GM04504 (cell line): ENCODE results near the gene ERBB3.
A peak's percentile ranks its signal among the peaks of the same experiment; 100 is the strongest.

ENCODE experiments used
- DNase-seq: peaks from one replicate; pipeline ENCODE4 v3.0.0-alpha.2; 2012; ENCODE audit warnings: low read depth

Gene ERBB3

GRCh38 chr12:56078931-56079722 lies 838 bp upstream of the ERBB3 start:
- peak; percentile 58 for DNase-seq

GRCh38 chr12:56080556-56081138 lies 682 bp downstream of the ERBB3 start:
- no peak for DNase-seq

DNA sequence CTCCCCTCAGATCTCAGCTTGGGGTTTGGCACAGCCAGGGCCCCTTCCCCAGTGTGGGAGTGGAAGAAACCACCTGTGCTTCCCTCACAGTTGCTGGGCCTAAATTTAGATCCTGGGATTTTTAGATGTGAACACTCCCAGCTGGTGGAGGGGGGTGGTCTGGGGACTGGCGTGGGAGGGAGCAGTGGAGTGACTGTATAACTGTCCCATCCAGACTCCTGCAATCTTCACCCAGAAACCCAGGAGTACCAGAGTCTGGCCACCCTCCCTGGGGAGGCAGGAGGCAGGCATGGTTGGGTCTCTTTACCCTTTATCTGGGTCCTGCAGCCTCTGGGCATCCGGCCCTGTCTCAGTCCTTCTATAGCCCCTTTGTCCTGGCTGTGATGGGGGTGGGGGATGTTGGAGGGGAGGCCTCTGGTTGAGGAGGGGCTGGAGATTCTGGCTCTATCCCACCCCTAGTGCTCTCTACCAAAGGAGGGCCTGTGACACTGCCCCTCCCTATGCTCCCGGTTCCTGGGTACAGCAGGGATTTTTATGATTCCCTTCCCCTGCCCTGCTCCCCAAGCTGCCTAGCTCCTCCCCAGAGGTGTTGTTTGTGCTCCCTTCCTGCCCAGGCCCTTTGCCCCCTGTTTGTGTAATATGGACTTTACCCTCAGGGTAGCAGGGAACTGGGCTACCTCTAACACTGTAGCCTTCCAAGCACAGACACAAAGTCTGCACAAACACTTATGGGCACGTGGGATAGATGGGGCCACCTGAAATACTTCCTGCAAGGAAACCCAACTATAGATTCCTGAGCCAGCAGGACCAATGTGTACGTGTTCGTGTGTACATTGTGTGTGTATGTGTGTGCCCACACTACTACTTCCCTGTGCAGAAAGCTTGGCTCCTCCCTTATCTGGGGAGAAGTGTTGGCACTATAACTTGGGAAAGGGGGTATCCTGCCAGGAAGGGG lies 1.7 kb downstream of the ERBB3 start:
- DNase-seq: no peak

DNA sequence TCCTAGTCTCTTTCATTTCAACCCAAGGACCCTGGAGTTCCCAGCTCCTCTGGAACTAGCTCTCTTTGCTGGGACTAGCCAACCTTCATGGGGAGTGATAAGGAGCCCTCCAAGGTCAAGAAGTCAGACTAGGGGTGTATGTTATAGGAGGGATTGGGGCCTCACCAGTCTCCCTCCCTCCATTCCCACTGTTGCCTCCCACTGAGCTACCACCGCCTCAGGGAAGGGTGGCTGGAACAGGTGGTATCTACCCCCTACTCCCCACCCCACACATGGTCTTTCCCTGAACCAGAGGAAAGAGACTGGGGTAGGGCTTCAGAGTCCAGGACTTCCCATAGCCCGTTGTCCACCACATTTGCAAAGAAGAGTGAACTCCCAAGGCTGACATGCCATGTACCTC lies 2.4 kb downstream of the ERBB3 start:
- DNase-seq: no peak

- no peak for DNase-seq
Observed at GRCh38 chr12:56082967-56083366, 3.0 kb downstream of the ERBB3 start.

DNA sequence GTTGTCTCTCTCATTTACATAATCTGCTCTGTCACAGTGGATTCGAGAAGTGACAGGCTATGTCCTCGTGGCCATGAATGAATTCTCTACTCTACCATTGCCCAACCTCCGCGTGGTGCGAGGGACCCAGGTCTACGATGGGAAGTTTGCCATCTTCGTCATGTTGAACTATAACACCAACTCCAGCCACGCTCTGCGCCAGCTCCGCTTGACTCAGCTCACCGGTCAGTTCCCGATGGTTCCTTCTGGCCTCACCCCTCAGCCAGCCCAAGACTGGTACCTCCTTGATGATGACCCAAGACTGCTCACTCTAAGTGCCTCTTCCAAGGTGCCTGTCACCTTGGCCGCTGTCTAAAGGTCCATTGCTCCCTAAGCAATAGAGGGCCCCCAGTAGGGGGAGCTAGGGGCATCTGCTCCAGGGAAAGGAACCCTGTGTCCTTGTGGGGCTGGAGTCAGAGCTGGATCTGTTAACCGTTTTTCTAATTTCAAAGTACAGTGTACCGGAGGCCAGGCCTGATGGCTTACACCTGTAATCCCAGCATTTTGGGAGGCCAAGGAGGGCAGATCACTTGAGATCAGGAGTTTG lies 5.1 kb downstream of the ERBB3 start:
- no peak for DNase-seq

DNA sequence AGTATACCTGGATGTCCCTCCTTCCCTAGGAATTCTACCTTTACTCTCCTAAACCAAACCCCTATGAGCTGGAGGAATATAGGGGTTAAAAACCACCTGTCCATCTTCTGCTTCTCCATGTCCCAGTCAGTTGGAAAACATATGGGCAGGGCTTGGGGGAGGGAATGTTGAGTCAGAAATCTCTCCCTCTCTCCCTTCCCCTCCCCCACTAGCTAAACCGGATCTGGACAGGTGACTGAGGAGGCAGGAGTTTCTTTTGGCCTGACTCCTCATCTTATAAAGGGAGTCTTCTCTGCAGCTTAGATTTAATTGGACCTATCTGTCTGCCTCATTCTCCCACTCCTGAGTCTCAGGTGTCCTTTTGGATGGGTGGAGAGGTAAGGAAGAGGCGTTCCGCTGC lies 6.1 kb downstream of the ERBB3 start:
- no peak for DNase-seq

GRCh38 chr12:56086608-56087007 lies 6.6 kb downstream of the ERBB3 start:
- no peak for DNase-seq

GRCh38 chr12:56087220-56087619 lies 7.3 kb downstream of the ERBB3 start:
- DNase-seq: no peak

- no peak for DNase-seq
Observed at GRCh38 chr12:56097738-56098137, 17.8 kb downstream of the ERBB3 start.

- DNase-seq: no peak
Observed at GRCh38 chr12:56098592-56098991, 18.6 kb downstream of the ERBB3 start.

DNA sequence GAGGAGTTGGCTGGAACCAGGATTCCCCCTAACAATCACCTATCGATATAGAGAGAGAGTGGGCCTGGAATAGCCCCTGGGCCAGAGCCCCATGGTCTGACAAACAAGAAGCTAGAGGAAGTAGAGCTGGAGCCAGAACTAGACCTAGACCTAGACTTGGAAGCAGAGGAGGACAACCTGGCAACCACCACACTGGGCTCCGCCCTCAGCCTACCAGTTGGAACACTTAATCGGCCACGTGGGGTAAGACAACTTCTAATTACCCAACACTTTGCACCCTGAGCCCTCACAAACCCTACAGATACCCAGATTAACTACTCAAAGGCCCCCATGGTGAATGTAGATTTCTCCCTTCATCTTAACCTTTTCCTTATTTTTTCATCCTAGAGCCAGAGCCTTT lies 19.8 kb downstream of the ERBB3 start:
- no peak for DNase-seq

DNA sequence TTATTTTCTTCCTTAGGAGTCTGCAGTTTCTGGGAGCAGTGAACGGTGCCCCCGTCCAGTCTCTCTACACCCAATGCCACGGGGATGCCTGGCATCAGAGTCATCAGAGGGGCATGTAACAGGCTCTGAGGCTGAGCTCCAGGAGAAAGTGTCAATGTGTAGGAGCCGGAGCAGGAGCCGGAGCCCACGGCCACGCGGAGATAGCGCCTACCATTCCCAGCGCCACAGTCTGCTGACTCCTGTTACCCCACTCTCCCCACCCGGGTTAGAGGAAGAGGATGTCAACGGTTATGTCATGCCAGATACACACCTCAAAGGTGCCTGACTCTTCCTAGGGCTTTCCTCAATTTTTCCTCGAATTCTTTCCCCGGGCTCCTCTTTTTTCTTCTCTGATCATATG lies 21.1 kb downstream of the ERBB3 start:
- no peak for DNase-seq

GRCh38 chr12:56102683-56103065 lies 22.7 kb downstream of the ERBB3 start:
- no peak for DNase-seq

- no peak for DNase-seq
Observed at GRCh38 chr12:56103066-56103711, 23.2 kb downstream of the ERBB3 start.

DNA sequence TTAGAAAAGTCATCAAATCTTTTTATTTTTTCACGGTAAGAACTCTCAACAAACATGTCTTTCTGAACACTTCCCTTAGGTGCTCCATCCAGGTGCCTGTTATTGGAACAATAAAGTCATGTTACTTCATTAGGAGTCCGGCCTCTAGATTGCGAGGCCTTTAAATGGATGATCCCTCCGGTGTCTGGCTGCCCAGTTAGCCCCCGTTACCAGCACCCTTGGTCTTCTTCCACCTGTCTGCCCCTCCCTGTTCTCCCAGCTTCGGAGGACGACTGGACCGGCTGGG lies 23.8 kb downstream of the ERBB3 start:
- no peak for DNase-seq

GRCh38 chr12:56104109-56104814 lies 24.3 kb downstream of the ERBB3 start, which contains the start of gene PA2G4:
PA2G4 (plus strand) TSS chr12:56104559; CDS start chr12:56104738, 179 bp downstream.
- peak; percentile 97 for DNase-seq

GRCh38 chr12:56104815-56105608 lies 25.0 kb downstream of the ERBB3 start:
- DNase-seq: no peak

DNA sequence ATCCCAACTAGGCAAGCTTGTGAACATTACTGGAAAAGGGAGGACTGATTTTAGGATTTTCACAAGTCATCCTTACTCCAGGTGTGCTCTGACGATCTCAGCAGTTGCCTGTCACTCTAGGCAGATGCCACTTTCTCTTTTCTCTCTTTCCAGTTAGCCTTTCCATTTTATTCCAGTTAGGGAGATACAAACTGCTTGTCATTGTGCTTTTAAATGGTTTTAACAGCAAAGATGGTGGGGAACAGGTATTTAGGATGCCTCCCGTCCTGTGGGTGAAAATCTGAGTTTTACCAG lies 25.6 kb downstream of the ERBB3 start:
- no peak for DNase-seq

GRCh38 chr12:56107242-56107641 lies 27.3 kb downstream of the ERBB3 start:
- no peak for DNase-seq

GRCh38 chr12:56110571-56110970 lies 30.6 kb downstream of the ERBB3 start:
- no peak for DNase-seq
